GM20000 (cell line): ENCODE measurements around the gene TLX3.

Experiments
- DNase-seq: peaks from one replicate; pipeline ENCODE4 v3.0.0; 2012; ENCODE audit warnings: low spot score
- TF ChIP-seq, protein P1 (sequence below): IDR thresholded peaks from 2 replicates; pipeline ENCODE4 v1.5.1; 2012; ENCODE audit warnings: mild to moderate bottlenecking, control low read depth; ENCODE audit errors: extremely low read depth, missing control alignments

The TLX3 gene

DNA sequence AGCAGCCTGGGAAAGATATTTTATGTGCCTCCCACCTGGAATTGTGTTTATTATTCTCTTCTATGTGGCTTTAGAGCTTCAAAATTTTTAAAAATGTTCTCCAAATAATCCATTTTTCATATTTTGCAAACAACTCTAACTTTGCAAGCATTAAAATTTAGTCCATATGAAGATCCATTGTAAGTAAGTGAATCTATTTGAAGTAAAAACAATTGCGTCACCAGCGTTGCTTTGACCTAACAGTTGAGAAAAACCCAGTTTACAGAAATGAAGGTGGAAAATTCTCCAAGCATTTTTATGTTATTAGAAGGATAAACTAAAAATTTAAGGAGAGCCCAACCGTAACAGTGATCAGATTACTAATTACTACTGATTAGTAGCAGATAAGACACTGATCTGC lies 38.9 kb upstream of the TLX3 start:
- DNase-seq, result no peak
- TF ChIP-seq, protein P1, sequence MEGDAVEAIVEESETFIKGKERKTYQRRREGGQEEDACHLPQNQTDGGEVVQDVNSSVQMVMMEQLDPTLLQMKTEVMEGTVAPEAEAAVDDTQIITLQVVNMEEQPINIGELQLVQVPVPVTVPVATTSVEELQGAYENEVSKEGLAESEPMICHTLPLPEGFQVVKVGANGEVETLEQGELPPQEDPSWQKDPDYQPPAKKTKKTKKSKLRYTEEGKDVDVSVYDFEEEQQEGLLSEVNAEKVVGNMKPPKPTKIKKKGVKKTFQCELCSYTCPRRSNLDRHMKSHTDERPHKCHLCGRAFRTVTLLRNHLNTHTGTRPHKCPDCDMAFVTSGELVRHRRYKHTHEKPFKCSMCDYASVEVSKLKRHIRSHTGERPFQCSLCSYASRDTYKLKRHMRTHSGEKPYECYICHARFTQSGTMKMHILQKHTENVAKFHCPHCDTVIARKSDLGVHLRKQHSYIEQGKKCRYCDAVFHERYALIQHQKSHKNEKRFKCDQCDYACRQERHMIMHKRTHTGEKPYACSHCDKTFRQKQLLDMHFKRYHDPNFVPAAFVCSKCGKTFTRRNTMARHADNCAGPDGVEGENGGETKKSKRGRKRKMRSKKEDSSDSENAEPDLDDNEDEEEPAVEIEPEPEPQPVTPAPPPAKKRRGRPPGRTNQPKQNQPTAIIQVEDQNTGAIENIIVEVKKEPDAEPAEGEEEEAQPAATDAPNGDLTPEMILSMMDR, result no peak

DNA sequence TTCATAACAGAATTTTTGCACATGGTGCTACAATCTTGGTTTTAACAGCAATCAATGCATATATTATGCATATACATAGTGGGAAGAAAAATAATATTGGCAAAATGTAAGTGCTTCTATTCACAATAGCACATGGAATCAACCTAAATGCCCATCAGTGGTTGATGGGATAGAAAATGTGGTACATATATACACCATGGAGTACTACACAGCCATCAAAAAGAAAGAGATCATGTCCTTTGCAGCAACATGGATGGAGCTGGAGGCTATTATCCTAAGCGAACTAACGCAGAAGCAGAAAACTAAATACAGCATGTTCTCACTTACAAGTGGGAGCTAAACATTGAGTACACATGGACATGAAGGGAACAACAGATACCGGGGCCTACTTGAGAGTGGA lies 37.2 kb upstream of the TLX3 start:
- no peak for DNase-seq
- TF ChIP-seq, protein P1, result no peak

DNA sequence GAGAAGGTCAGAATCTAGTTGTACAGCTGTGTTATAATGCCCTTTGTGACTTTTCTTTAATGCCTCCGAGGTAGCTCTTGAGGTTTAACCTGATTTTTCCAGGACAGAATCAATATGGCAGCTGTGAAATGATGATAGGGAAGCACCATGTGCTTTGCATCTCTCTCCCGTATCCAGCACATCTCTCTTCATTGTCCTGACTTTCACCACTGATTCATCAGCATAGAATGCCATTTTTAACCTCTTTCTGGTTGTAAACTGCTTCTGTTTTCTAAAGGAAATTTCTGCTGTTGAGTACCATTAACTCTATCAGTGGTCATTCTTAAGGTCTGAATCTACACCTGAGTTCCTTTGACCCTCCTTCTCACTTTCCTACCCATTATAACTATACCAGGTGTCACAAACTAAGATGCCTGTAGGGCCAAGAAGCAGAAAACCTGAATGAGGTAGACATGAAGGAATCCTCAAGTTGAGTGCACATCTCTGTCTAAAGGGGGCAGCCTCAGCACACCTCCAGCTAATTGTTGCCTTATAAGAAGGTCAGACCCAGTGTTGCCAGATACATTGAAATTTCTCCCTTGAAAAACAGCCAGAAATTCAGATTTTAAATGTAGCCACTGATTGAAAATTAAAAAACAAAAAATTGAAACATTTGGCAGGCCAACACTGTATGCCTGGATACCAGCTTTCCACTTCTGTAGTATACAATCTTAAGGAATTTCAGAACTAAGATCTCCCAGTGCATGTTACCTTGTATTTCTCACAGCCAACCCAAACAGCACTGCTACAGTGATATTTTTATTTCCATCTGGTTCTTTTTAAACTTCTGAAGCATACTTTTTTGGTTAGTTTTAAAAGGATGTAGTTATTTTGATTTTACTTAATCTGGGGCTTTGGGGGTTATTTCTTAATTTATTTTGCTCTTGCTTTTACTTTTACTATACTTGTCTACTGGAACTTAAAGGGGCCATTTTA lies 35.8 kb upstream of the TLX3 start:
- TF ChIP-seq, protein P1, result peak; percentile 50
- no peak for DNase-seq

DNA sequence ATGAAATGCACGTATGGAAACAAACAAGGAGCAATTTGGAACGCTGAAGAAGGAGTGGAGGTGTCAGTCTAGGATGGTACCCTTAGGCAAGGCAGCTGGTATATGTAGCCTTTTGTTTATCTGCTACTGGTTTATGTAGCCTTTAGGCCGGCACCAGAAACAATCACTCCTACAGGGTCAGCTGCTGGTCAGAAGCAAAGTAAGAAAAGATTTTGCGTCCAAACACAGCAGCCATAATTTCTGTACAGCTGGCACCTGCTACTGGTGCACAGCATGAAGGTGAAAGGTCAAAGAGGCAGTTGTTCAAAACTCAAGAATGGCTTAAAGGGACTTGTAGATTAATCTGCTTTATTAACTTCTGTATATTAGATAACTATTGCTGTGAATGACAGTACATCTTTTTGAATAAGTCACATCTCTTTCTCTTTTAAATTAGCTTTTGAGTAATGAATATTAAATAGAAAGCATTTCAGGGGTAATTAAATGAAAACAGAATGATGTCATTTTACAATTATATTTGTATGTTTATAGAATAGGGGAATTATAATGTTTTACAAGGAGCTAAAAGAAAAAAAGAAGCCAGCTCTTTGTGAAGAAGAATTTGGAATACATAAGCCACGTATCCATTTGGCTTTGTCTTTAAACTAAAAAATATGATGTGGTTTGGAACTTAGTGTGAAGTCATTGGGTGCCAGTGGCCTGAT lies 33.1 kb upstream of the TLX3 start:
- TF ChIP-seq, protein P1, result no peak
- no peak for DNase-seq

DNA sequence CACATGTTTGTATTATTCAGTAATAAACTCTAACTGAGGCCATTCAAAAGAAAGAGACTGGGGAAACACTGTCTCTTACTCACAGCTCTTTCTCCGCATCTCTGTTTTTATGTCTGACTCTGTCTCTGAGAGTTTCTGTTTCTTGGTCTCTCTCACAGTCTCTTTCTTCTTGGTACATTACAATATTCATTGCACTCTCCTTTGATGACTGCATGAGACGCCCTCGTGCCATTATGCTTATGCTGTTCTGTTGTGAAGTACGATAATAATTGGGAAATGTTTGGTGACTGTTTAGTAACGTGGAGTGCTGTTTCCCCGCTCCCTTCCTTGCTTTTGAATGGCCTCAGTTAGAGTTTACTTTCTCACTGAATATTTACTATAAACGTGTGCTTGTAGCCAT lies 25.3 kb upstream of the TLX3 start:
- TF ChIP-seq, protein P1, result no peak
- no peak for DNase-seq

DNA sequence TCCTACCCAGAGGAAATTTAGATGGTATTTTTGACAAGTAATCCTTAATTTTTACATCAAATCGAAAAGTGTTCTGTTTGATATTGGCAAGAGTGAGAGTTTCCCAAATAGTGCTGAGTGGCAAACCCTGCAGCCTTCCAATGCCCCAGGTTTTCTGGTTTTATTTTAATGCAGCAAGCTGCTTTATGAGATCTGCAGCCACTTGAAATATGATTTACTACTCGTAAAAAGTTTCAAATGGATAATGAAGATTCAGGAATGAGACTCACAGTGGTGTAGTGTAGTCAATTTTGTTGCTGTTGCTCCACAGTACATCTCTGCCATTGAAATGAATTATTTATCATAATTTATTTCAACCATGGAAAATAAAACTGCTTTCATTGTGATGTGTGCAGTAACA lies 23.6 kb upstream of the TLX3 start:
- TF ChIP-seq, protein P1, result no peak
- DNase-seq, result no peak

DNA sequence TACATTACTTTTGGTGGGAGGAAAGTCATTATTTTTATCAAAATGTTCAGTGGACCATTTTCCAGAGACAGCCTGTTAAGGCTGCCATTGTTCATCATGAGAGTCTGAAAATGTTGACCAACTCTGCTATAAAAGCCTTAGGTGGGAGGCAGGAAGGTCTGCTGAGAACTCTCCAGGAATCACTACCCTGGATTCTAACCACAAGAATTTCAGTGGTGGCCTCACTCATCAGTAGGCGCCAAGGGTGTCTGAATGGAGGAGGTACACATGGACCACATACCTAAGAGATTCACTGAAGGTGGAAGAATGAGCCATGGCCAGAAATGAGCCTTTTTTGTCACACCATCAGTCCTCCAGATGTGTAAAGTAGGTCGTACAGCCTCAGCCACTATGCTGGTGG lies 21.0 kb upstream of the TLX3 start:
- no peak for DNase-seq
- TF ChIP-seq, protein P1, result no peak
